Smooth muscle cell of the umbilical artery (primary cell): Measurements from ENCODE around the gene SLC2A8. TPM values are rescaled to one million over a fixed set of nuclear protein-coding genes. Genes with fewer than 3 reads are reported as not detected.

Experiments
- total RNA-seq: library from RNA; depleted of rRNA; stranded (reverse); fragments of >200 nt; gene quantifications from 2 replicates; pipeline ENCODE4 v1.2.3, GENCODE V29; 2014

The SLC2A8 gene
- total RNA-seq, result 3.6 and 4.4 TPM in 2 replicates

GRCh38 chr9:127396808-127397645 is at the start of gene SLC2A8:
Gene SLC2A8 (plus strand): TSS chr9:127397169. CDS start chr9:127397231, 62 bp downstream.

GRCh38 chr9:127423934-127424675 is 27.1 kb downstream of the SLC2A8 start, which contains the start of gene ZNF79:
Gene ZNF79 (plus strand): TSS chr9:127424382. CDS start chr9:127424788, 406 bp downstream.

GRCh38 chr9:127450830-127451607 is 54.0 kb downstream of the SLC2A8 start, which contains the start of the genes LRSAM1 and RPL12:
Gene LRSAM1 (plus strand): TSS chr9:127451510. CDS start chr9:127454528, 3,018 bp downstream.
Gene RPL12 (minus strand): TSS chr9:127451406. CDS start chr9:127451317, 89 bp downstream.

Other genes starting within 250 kb of the SLC2A8 start
- gene GARNL3, start 132.4 kb upstream of the SLC2A8 start, total RNA-seq, result 0.30 and 3.5 TPM in 2 replicates
- 10.5 and 13.1 TPM in 2 replicates for gene ZNF79, start 27.2 kb downstream of the SLC2A8 start, total RNA-seq
- gene RPL12, start 54.2 kb downstream of the SLC2A8 start, total RNA-seq, result 745 and 1,204 TPM in 2 replicates
- gene LRSAM1, start 54.3 kb downstream of the SLC2A8 start, total RNA-seq, result 10.4 and 17.7 TPM in 2 replicates
- gene STXBP1, start 215.1 kb downstream of the SLC2A8 start, total RNA-seq, result 37.7 and 50.8 TPM in 2 replicates